Adrenal gland (tissue), 12 donors: ENCODE data around the gene P2RY2. TPM values are rescaled to one million over a fixed set of nuclear protein-coding genes. Genes with fewer than 3 reads are reported as not detected.
A peak's percentile ranks its signal among the peaks of the same experiment; 100 is the strongest.

Source experiments
- DNase-seq, 7 donors: peaks; one replicate each; pipeline ENCODE4 v3.0.0-alpha.2; 2019 to 2020
- H3K27ac ChIP-seq, 5 donors: fragments of 200-600 bp; sonication (generic) in 4 of 5; 1 replicate in 3 of 5; 2 replicates in 2 of 5; pipeline versions ENCODE4 v1.5.1 to v1.8.0; 2016 to 2020; ENCODE audit warnings: mild to moderate bottlenecking in 1 of 5
- H3K27me3 ChIP-seq: fragments of 200-600 bp; 2 replicates; pipeline ENCODE4 v1.8.0; 2021
- H3K36me3 ChIP-seq, 2 donors: fragments of 200-600 bp; replicated peaks in 1 of 2; 1 replicate in 1 of 2; 2 replicates in 1 of 2; pipeline versions ENCODE4 v1.5.1 to v1.8.0; 2018 to 2022
- H3K4me1 ChIP-seq, 2 donors: fragments of 200-600 bp; replicated peaks in 1 of 2; 1 replicate in 1 of 2; 2 replicates in 1 of 2; pipeline versions ENCODE4 v1.5.1 to v1.8.0; 2018 to 2021
- H3K4me3 ChIP-seq, 4 donors: fragments of 200-600 bp; sonication (generic) in 3 of 4; one replicate each; pipeline ENCODE4 v1.5.1; 2016 to 2018
- H3K9me3 ChIP-seq, 3 donors: fragments of 200-600 bp; sonication (generic) in 1 of 3; replicated peaks in 1 of 3; 1 replicate in 2 of 3; 2 replicates in 1 of 3; pipeline versions ENCODE4 v1.5.1 to v1.8.0; 2016 to 2021
- CTCF ChIP-seq, 6 experiments: fragments of 450-650 bp in 4 of 6; fragments of 200-600 bp in 2 of 6; sonication (generic) in 1 of 6; IDR thresholded peaks; 1 replicate in 5 of 6; 2 replicates in 1 of 6; pipeline versions ENCODE4 v1.5.1 to v1.8.0; 2016 to 2021; ENCODE audit warnings: antibody characterized with exemption in 6 of 6, mild to moderate bottlenecking in 2 of 6, moderate library complexity in 1 of 6
- POLR2A ChIP-seq, 2 donors: fragments of 450-650 bp; IDR thresholded peaks; one replicate each; pipeline ENCODE4 v1.6.1; 2017; ENCODE audit warnings: antibody characterized with exemption in 2 of 2, mild to moderate bottlenecking in 2 of 2, moderate library complexity in 1 of 2
- WGBS, 4 donors: extraction: QIAGEN DNeasy Blood & Tissue Kit in 2 of 4; methylation state at CpG; one replicate each; pipeline versions ENCODE4 v1.1.5 to v1.1.7; 2013 to 2017; 5-methylcytosine and 5-hydroxymethylcytosine counted together
- intact Hi-C, 2 donors: fragments of 100-400 bp; cut with DNase I; formaldehyde crosslinking; loops; one replicate each; pipeline versions ENCODE4 v1.14.1 to v1.15.0; 2022 to 2023
- polyA plus RNA-seq, 3 donors: library from polyadenylated mRNA; stranded (reverse); fragments of 200-250 nt in 2 of 3; fragments of 350-450 nt in 1 of 3; fragmentation: Illumina TruSeq in 1 of 3; extraction: RNeasy Lipid Tissue Mini Kit (QIAGEN cat#74804) in 1 of 3; gene quantifications; one replicate each; pipeline ENCODE4 v1.2.3, GENCODE V29; 2013 to 2014
- total RNA-seq, 9 donors: library from RNA; depleted of rRNA in 4 of 9; stranded (reverse); fragments of >200 nt in 4 of 9; fragments of 120-200 nt in 1 of 9; fragmentation: NEBNext Ultra II Directional in 1 of 9; extraction: Animal tissue kit (Norgen Biotek cat#: 25700) in 1 of 9; gene quantifications; one replicate each; pipeline versions ENCODE4 v1.1.0 to v1.2.4, GENCODE V29; 2013 to 2023
- donor health status: healthy with polysubstance abuse.
- donor health status: Bipolar disorder and iron deficiency.
- donor health status: DM: yes; HTN: yes; CAD: no.
- donor health status: DM: no; HTN: no; CAD: no.
- donor health status: DM: no; HTN: no; CAD: no.
- donor health status: DM: yes; HTN: yes; CAD: no.

P2RY2 gene
- total and polyA plus RNA-seq, 12 donors, result 1.3 to 51.6 (median 7.6) TPM

DNA sequence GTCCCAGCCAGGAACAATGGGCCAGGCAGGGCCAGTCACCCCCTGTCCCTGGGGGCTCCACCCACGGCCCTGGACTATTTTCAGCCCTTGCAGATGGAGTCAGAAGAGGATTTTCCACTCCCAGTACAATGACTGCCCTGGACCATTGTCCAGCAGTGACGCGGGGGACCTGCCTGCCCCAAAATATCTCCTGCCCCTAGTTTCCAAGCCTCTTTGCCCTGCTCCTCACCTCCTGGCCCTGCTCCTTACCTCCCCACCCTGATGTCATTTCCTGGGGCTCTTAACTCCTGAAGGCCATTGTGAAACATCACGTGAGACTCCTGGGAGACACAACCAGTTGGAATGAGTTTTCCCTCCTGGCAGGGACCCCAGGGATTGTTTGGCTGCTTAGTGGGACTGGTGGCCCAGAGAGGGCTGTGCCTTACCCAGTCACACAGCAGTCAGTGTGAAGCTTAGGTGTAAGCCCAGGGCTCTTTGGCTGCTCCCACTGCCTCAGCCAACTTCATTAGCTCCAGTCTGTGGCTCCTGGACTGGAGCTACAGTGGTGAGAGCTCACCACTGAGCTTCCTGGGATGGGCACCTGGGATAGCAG, 22.2 kb downstream of the P2RY2 start:
- H3K27ac ChIP-seq, result peak overlapping the region in 2 of 5 donors; percentile 34 to 67
- DNase-seq, result peak in 6 of 7 donors; percentile 60 to 79 (median 70)
- peaks cover 8 to 17% of the 10 kb centered on the region in 2 donors for H3K4me1 ChIP-seq
- H3K36me3 ChIP-seq, result no peaks in the 10 kb centered on the region
- intact Hi-C loops, result loop anchor here (5.0 kb wide), 2 partner anchors 53 to 408 kb away; no protein-coding TSS in a partner anchor
- TF ChIP-seq CTCF (IDR thresholded peaks at IDR 0.05) (peak in 1 of 6 experiments; percentile 2), POLR2A (IDR thresholded peaks at IDR 0.05) (no peak)
- no peaks in the 10 kb centered on the region for H3K27me3 ChIP-seq
- no peak overlapping the region for H3K4me3 ChIP-seq
- H3K9me3 ChIP-seq, result no peaks in the 10 kb centered on the region
- 19 to 39% (median 37%) methylated on average over 4 of the region's 4 CpGs for WGBS, 4 donors

DNA sequence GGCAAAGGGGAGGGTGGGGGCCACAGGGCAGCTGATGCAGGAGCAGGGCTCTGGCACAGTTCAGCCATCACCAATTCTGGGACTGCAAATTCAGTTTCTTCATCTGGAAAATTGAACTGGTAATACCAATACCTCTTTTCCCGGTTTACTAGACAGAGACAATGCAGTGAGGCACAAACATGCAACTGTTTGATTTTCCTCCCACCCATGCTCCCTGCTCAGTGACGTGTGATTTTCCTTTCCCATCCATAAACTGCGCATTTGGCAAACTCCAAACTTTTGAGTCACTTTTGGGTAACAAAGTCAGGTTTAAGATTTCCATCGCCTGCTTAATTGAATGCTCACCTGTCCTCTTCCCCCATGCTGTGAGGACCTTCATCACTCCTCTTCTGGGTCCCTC, 23.2 kb downstream of the P2RY2 start:
- H3K27me3 ChIP-seq, result no peaks in the 10 kb centered on the region
- H3K27ac ChIP-seq, result peak overlapping the region in 1 of 5 donors; percentile 67
- intact Hi-C loops, result loop anchor here (5.0 kb wide), 2 partner anchors 54 to 409 kb away; no protein-coding TSS in a partner anchor
- H3K4me1 ChIP-seq, result peaks cover 8 to 25% of the 10 kb centered on the region in 2 donors
- no peak overlapping the region for H3K4me3 ChIP-seq
- 91 to 96% (median 93%) methylated on average over 4 of the region's 4 CpGs for WGBS, 4 donors
- no peak for TF ChIP-seq POLR2A (IDR thresholded peaks at IDR 0.05)
- TF ChIP-seq CTCF (IDR thresholded peaks at IDR 0.05), result no peak
- H3K36me3 ChIP-seq, result no peaks in the 10 kb centered on the region
- no peak for DNase-seq
- no peaks in the 10 kb centered on the region for H3K9me3 ChIP-seq

DNA sequence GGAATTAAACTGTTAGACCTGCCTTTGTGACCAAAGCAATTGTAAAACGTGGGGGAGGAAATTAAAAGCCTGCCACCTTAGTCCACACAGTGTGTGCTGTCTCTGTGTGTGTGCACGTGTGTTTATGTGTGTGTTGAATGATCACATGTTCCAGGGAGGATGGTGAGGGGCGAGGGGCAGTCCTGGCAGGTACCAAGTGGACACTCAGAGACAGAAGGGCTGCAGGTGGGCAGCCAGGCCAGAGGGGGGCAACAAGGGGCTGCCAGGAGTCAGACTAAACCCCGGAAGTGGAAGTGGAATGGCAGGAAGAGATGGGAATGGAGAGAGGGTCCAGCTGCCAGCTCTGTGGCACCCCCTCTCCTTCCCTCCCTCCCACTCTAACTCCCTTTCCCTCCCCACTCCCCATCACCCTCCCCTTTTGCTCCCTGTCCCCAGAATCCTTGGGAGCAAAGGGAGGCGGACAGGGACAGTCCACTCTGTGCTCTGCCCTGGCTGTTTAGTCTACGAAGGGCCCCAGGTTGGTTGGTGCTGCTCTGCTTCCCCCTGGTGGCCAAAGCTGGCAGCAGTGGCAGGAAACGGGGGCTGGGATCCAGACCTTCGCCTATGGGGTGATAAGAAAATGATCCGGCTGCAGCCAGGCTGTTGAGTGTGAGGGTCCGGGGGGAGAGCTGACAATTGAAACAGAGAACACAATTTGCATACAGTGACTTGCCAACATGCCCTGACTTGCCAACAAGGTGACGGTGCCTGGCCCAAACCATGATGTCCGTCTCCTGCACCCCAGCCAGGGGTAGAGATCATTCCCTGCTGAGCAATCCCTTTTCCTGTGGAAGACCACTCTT, 24.4 kb downstream of the P2RY2 start:
- Histone ChIP-seq H3K9me3 (no peaks in the 10 kb centered on the region), H3K4me1 (peaks cover 8 to 25% of the 10 kb centered on the region in 2 donors), H3K27ac (peak overlapping the region in 1 of 5 donors; percentile 15), H3K36me3 (no peaks in the 10 kb centered on the region), H3K27me3 (no peaks in the 10 kb centered on the region), H3K4me3 (no peak overlapping the region)
- WGBS, 4 donors, result 16 to 28% (median 25%) methylated on average over 10 to 12 of the region's 12 CpGs
- DNase-seq, result peak; percentile 76 to 88 (median 81)
- intact Hi-C loops, result loop anchor here (5.0 kb wide), 2 partner anchors 55 to 410 kb away; no protein-coding TSS in a partner anchor
- TF ChIP-seq CTCF (IDR thresholded peaks at IDR 0.05) (peak; percentile 73 to 94 (median 90)), POLR2A (IDR thresholded peaks at IDR 0.05) (no peak)

DNA sequence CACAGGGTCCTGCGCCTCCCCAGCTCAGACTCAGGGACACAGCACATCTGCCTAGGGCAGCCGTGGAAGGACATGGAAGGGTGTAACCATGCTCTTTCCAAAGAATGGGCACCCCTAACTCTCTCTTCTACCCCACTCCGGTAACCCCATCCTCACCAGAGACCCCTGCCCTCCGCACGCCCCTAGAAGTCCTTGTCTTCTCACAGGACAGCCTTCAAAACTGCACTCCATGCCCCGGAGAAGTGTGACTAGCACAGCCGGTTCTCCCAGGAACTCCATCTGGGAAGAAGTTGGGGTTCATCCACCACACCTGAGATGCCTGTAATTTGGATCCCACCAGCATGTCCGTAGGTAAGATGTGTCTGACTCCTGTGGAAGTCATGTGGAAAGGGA, 25.0 kb downstream of the P2RY2 start:
- Histone ChIP-seq H3K9me3 (no peaks in the 10 kb centered on the region), H3K4me3 (no peak overlapping the region), H3K36me3 (no peaks in the 10 kb centered on the region), H3K27me3 (no peaks in the 10 kb centered on the region), H3K27ac (no peak overlapping the region), H3K4me1 (peaks cover 8 to 25% of the 10 kb centered on the region in 2 donors)
- DNase-seq, result peak in 1 of 7 donors; percentile 14
- intact Hi-C loops, result loop anchor here (5.0 kb wide), 2 partner anchors 56 to 411 kb away; no protein-coding TSS in a partner anchor
- no peak for TF ChIP-seq CTCF (IDR thresholded peaks at IDR 0.05)
- TF ChIP-seq POLR2A (IDR thresholded peaks at IDR 0.05), result no peak
- 61 to 72% (median 68%) methylated on average over 5 to 8 of the region's 8 CpGs for WGBS, 4 donors
